HG03469 (cell line): Measurements from ENCODE around the gene SELL.
"Not testable (repeated sequence)": the region's sequence is repeated elsewhere in the genome, so short reads cannot be mapped to it uniquely, and the experiment has no call there.

ENCODE experiments used
- ATAC-seq: cut with Tn5 transposase; IDR thresholded peaks from one replicate; pipeline ENCODE4 v1.9.1; 2021; ENCODE audit warnings: mild to moderate bottlenecking, moderate library complexity, moderate number of reproducible peaks; ENCODE audit not compliant: unreplicated experiment

The SELL gene

DNA sequence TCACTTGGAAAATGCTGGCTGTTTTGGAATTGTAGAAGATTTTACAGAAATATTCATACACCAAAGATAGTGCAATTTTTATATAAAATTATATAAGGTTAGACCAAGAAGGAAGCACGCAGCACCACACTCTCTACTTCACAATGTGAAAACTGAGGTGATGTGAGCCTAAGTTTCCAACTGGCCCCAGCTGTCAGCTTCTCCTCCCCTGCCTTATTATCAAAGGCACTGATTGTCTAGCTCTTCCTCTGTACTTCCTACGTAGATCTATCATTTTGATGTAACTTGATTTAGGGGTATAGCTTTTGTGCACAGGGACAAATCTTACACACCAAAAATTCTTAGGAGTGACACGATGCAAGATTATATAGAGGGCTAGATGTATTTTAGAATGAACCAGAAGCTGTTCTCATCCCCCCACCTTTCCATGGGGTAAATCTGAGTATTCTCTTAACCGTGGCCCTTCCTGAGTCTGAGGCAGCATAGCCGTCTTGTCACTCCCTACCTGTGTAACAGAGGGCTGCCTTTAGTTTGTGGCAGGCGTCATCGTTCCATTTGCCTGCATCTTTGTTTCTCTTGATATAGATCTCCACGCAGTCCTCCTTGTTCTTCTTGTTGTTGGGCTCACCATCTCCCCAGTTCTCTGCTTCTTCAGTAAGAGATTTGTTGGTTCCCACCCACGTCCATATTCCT lies 3.4 kb downstream of the SELL start:
- no peak for ATAC-seq

DNA sequence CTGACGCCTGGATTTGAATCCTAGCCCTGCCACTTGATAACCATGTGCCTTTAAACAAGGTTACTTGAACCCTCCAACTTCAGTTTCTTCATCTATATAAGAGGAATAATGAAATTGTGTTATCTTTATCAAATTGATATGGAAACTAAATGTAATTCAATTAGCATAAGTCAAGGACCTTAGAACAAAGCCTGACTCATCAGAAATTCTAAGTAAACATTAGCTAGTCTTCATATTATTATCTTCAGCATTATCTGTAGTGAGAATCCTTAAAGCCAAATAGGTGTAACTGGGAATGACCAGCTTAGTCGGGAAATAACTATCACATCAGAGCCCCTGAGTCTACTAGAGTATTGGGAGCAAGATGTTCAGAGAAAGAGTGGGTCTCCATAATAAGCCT lies 6.6 kb downstream of the SELL start:
- no peak for ATAC-seq

DNA sequence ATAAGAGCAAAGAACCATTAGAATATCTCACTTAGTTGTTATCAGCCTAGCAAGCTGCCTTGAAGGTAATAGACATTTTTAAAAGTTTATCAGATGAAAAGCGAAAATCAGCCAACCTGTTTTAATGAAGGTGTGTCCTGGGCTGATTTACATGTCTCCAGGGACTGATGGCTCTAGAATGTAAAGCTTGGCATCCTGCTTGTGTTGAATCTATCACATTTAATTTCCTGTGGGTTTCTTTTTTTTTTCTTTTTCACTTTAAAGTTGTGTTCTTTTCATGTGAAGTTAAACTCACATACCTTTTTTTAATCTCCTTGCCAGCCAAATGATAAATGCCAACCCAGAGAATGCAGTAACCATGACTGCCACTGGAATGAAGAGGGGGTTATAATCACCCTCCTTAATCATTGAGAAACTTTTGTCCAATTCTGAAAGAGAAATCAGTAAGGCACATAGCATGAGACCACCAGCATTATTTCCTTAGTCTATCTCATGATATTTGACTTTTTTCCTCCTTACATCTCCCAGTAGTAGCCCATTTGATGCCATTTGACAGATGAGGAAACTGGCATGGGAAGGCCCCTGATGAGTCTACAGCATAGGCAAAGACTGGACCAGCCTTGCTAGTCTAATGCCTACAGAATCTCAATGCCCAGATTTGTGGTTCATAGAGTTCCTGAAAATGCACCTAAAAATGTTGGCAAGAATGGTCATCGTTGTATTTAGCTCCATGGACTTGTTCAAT lies 10.0 kb downstream of the SELL start:
- no peak for ATAC-seq

DNA sequence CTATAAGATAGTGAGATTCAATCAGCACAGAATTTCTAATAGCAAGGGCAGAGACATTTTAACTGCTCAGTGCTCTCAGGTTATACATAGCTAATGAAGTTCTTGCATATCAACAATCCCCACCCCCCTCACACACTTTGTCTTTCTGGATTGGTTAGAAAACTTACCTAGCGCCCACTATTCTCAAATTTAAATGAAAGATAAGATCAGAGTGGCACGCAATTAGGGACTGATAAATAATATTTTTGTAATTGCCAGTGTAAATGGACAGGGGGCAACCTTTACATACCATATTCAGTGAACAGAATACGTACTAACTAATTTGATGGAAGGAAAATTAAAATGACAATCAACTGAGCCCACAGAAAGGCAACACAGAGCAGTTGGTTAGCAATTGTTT lies 11.7 kb downstream of the SELL start:
- no peak for ATAC-seq

DNA sequence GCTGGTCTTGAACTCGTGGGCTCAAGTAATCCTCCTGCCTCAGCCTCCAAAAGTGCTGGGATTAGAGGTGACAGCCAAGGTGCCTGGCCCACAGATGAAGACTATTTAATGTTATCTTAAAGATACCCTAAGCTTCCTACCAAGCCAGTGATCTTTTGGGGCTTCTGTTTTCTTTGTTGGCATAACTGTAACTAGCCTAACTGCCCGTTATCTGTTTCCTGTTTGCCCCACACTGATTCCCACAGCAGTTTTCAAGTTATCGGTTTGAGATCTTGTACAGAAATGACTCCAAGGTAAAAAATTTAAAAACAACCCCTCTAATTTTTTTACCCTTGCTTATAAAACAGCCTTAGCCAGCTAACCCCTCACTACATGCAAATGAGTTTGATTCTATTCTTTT lies 12.4 kb downstream of the SELL start:
- no peak for ATAC-seq

DNA sequence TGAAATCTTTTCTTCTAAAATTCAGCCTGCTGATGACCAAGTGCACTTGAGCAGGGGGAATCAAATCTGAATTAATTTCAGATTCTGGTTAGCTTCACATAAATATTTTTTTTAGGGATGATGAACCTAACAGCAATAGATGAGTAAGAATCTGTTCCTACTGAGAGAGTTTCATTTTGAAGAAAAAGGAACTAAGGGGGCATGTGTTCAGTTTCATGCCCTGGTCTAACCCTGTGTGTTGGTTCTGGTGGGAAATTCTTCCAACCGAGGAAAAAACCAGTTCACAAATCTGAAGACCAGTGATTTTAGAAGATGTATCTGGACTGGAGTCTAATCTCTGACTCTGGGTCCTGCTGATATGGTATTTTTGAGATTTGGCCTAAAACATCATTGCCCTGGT lies 13.7 kb downstream of the SELL start:
- no peak for ATAC-seq

DNA sequence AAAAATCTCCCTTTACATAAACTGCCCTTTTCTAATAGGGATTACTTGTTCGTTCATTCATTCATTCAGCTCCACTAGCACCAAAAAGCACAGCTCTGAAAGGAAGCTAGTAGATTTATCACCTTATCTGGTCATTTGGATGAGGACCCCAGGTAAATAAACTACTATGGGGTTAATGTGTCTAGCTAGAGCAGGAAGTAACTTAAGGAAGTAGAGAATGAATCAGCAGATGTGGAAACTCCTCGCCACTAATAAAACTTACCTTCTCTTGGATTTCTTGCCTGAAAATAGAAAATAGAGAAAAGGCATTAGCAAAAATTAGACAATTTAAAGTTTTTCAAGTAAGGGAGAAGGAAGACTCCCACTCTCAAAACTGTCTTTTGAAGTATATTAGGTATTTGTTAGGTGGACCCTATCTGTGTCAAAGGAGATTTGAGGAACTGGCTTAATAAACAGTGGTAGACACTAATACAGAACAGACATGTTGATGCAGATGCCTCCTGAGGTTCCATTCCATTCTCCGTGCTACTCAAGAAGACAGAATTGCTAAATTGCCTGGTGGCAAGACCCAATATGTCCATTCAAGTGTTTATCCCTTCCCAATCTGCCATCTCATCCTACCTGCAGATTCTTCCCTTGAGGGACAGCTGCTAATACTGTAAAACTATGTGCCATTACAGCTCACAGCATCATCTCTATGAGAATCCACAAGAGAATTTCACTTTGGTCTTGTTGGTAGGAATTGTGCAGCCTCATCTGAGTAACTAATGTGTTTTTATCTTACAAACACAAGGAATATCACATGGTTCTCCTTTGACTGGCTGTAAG lies 14.9 kb downstream of the SELL start:
- ATAC-seq, result no peak

DNA sequence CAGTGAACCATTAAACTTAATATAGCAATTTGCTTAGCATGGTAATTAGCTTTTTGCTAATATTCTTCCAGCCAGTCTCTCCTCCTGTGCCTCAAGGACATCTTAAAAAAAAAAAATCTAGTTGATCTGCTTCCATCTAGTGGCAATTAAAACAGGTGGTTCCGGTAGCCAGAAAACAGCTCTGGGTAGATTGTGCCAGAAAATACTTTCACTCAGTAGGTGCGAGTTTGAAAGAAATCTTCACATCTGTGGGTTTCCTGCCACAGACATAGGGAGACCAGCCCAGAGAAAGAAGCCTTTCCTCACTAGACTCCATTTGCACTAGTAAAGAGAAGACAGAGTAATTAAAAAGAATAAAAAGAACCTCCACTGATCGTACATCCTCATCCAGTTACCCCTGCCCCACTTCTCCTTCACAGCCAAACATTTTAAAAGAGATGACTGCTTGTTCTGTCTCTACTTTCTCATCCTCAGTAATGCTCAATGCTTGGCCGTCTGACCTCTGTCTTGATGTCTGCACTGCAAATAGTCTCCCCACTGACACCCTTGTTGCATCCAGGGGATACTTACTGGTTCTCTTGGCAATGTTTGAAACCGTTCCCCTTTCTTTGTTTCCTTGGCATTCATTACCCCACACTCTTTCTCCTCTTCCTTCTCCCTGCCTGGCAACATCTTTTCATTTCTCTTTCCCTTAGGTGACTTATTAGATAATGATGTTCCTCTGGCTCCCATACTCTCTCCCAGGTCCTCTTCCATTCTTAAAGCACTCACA lies 16.9 kb downstream of the SELL start:
- ATAC-seq, result no peak

DNA sequence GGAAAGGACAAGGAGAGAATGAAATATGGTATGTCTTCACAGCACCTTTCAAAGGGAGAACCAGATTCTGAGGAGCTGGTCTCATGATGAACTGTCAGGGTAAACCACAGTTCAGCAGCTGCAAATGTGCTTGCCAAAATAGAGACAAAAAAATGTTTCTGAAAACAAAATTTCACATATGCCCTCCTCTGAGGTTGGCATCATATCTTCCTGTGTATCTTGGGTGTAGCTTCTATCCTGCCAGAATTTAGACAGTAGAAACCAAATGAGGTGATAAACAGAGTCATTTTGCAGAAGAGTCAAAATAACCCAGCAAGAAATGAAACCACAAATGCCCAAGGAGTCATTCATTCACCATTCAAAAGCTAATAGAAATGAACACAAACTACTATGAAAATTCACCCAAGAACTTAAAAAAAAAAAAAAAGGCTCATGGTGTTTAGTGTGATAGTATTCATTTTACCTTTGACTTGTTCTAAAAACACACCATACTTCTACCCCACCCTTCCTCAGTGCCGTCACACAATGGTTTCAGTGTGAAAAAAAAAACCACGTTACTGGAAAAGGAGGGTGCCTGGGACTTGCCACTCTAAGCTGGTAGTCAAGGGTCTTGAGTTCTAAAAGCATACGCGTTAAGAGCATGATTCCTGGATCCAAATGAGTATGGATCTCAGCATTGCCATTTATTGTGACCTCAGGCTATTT lies 18.5 kb downstream of the SELL start:
- peak; percentile 29 for ATAC-seq

DNA sequence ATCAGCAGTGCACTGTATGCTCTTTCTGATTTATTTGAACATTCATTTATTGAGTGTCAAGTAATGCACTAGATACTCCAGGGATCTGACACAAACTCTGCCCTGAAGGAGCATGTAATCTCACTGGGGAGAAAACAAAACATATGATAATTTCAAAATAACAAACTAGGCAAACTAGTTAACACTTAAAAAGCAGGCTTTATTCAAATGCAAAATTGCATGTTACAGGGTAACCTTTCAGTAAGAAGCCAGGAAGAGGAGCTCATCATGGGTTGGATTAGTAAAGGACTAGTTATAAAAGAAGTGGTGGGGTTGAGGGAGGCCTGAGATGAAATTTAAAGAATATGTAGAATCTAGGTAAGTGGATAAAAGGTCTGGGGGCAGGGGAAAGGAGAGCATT lies 20.9 kb downstream of the SELL start:
- ATAC-seq, result no peak

DNA sequence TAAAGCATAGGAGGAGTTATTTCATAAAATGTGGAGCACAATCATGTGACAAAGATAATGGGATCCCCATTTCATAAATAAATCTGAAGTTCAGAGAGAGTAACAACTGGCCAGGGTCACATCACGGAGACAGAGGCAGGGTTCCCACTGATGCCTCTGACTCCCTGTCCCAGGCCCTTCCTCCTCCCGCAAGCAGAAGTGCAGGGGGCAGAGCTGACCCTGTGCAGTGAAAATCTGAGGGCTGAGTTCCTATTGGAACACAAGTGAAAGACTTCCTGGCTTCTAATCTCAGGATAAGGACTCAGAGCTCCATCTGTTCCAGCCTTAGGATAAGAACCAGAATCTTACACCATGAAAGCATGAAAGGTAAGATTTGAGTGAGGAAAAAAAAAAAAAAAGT lies 22.0 kb downstream of the SELL start:
- ATAC-seq, result no peak

DNA sequence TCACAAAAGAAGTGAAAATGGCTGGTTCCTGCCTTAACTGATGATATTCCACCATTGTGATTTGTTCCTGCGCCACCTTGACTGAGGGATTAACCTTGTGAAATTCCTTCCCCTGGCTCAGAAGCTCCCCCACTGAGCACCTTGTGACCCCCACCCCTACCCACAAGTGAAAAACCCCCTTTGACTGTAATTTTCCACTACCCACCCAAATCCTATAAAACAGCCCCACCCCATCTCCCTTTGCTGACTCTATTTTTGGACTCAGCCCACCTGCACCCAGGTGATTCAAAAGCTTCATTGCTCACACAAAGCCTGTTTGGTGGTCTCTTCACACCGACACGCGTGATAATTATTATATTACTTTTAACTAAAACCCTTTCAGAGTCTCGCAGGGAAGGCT lies 23.0 kb downstream of the SELL start:
- not testable (repeated sequence) for ATAC-seq

DNA sequence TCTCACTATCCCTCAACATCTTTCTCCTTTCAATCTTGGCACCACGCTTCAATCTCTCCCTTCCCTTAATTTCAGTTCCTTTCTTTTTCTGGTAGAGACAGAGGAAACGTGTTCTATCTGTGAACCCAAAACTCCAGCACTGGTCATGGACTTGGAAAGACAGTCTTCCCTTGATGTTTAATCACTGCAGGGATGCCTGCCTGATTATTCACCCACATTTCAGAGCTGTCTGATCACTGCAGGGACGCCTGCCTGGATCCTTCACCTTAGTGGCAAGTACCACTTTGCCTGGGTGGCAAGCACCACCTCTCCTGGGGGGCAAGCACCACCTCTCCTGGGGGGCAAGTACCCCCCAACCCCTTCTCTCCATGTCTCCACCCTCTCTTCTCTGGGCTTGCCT lies 27.8 kb downstream of the SELL start:
- no peak for ATAC-seq

DNA sequence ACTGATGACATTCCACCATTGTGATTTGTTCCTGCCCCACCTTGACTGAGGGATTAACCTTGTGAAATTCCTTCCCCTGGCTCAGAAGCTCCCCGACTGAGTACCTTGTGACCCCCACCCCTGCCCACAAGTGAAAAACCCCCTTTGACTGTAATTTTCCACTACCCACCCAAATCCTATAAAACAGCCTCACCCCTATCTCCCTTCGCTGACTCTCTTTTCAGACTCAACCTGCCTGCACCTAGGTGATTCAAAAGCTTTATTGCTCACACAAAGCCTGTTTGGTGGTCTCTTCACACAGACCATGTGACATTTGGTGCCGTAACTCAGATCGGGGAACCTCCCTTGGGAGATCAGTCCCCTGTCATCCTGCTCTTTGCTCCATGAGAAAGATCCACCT lies 28.3 kb downstream of the SELL start:
- not testable (repeated sequence) for ATAC-seq

DNA sequence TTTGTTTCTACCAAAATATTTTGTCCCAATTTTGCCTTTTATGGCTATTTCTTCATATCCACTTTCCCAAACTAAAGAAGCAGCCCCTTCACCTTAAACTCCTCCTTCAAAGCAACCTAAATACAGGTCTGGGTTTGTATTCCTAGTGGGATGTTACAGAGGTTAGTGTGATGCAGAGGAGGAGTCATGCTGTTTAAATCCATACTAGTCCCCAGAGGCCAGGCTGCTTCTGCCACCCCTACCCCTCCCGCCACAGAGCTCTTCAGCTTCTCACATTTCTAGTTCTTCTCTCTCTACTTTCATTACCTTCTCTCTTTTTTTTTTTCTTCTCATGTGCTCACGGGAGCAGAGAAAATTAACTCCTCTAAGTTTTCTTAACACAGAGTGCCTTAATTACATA lies 29.3 kb downstream of the SELL start:
- ATAC-seq, result no peak

DNA sequence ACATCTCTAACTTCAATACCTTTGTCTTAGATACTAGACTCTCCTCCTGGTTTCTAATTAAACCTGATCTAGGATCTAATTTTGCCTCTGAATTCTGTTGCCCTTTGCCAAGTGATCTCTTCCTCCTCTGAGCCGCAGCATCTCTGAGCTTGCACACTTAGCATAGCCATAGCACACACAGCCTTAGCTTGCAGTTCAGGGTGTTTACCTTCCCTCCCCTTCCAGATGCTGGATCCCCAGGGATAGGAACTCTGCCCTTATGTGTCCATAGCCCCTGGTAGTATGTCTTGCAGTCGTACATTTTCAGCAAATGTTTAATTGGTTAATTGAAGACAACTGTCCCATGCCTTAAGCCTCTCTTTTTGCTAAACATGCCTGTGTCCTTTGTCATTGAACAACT lies 30.3 kb downstream of the SELL start:
- no peak for ATAC-seq

DNA sequence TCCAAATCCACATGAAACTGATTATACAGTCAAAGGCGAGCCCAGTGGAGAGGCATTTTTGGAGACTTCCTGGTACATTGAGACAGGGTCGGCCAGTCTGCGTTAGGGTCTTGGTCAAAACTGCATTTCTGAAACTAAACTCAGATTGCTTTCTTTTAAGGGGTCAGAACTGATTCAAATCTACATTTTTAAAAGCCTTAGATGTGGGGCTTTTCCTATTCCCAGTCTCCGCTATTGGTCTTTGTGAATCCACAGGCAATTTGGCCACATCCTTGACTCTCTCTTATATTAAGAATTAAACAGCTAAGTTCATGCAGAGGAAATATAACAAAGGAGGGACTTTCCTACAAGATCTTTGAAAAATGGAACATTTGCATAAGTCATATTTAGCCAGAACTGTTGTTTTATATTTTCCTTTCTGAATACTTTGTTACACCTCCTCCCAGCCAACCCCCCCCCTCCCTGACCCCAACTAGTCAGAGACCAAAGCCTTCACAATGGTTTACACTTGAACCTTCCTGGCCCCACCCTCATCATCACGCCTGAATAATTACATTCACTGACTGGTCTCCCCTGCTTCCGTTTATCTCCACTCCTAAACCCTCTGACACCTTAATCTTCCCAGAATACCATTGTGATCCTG lies 30.9 kb downstream of the SELL start:
- ATAC-seq, result peak; percentile 38

DNA sequence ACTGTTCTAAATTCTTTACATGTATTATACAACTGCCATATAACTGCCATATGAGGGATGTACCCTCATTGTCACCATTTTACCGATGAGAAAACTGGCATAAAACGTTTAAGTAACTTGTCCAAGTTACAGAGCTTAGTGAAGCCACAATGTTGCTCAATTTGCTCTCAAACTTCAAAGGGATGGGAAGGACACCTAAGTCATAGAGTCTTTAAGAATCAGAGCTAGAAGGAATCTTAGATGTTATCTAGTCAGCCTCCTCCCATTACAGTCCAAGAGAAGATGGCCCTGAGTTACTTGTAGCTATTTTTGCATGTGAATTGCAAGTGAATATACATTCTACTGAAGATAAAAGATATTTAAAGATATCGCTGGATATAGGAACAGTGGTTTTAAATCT lies 31.7 kb downstream of the SELL start:
- no peak for ATAC-seq

DNA sequence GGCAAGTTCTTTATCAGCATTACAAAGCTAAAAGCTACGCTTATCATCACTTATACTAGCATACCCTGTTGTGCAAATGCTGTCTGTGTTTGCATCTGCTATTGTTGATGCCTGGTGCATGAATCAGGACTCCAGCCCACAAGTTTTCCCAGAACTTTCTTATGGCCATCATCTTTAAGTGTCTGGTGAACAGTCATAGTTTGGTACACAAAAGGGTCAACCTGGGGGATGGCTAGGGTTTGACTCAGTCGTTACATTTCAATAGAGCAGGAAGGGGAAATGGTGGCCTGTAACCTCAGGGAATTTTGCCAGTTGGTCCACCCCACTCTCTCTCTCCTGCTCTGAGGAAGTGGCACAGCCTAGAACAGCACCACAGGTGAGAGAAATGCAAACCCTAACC lies 35.4 kb downstream of the SELL start:
- ATAC-seq, result no peak

DNA sequence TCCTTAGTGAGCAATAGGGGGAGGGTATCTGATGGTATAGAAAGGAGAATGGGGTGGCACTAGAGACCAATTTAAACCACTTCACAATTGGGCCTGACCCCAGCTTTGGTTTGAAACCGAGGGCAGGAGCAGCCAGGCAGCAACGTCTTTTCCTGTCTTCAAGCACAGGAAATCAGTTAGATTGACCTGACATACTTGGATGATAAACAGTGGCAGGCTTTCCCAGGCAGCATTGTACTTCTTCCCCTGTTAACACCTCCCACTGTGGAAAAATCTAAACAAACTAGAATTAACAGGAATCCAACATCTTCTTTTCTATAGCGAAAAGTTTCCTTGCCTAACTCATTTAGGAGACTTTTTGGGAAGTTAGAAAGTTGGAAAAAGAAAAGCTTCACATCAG lies 40.6 kb downstream of the SELL start:
- ATAC-seq, result no peak
